Right forelimb (tissue), 1 donor: Measurements from ENCODE around the gene FCER2.

Experiments used
- DNase-seq: peaks from one replicate; pipeline ENCODE4 v3.0.0-alpha.2; 2018

The FCER2 gene

DNA sequence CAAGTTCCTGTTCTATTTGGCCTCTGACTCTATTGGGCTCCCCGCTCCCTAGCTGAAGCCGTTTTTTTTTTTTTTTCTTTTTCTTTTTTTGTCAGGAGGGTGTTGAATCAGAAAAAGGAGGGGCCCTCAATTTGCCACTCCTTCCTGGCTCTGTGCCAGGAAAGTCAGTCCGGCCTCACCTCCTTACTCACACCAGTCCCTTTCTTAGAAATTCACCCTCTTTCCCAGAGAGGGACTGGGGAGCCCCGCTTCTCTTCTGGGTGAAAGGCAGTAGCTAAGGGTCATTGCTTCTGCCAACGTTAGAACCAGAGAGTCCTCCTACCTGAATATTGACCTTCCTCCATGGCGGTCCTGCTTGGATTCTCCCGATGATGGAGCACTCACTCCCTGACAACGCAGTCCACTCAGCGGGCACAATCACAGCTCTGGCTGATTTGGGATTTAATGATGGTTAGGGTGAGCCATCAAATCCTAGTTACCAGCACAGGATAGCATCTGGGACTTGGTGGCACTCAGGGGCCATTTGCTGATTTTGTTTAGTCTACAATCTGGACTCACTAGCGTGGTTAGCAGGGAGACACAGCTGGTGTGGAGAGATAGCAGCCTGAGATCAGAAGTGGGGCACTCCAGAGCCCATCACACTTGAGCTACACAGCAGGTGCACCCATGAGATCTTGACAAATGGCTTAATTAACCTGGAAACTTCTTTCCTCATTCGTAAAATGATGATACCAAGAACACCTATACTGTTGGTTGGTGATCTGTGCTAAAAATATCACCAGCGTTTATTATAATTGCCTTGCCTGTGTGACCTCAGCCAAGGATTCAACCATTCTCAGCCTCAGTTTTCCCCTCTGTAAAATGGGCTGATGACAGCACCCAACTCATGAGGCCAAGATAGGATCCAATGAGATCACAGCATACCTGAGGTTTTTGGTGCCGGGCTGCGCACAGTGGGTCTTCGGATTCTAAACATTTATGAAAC is 2.2 kb downstream of the FCER2 start:
- DNase-seq = no peak

DNA sequence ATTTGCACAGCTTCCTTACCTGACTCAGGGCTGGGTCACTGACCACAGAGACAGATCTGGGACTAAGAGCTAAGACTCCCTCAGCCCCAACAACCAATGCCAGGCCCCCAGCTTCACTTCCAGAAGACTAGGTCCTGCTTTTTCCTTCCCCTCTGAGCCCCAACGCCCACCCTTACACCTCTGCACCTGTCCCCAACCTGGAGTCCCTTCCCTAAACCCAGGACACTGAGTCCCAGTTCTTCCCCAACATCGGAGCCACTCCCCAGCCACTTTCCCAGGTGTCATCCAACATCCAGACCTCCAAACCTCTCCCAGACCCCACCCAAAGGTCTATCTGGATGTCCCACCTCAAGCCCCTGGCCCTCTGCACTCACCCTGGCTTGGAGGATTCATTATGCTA is 2.9 kb downstream of the FCER2 start:
- no peak for DNase-seq

DNA sequence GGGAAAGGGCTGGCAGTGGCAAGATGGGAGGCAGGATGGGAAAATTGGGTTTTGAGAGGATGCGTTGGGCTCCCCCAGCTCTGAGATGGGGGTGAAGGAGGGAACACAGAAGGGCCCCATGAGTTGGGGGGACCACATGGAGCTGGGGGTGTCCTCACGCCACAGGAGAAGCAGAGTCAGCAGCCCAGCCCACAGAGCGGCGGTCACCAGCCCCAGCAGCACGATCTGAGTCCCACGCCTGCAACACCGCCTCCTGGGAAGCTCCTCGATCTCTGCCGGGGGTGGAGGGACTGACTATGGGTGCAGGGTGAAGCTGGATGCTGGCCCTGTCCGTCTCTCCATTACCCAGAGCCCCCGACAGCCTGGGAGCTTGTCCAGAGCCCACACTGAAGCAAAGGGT is 3.3 kb downstream of the FCER2 start:
- no peak for DNase-seq

- no peak for DNase-seq
Observed at GRCh38 chr19:7697721-7698287, 4.1 kb downstream of the FCER2 start.

- no peak for DNase-seq
Observed at GRCh38 chr19:7694499-7694898, 7.4 kb downstream of the FCER2 start.

DNA sequence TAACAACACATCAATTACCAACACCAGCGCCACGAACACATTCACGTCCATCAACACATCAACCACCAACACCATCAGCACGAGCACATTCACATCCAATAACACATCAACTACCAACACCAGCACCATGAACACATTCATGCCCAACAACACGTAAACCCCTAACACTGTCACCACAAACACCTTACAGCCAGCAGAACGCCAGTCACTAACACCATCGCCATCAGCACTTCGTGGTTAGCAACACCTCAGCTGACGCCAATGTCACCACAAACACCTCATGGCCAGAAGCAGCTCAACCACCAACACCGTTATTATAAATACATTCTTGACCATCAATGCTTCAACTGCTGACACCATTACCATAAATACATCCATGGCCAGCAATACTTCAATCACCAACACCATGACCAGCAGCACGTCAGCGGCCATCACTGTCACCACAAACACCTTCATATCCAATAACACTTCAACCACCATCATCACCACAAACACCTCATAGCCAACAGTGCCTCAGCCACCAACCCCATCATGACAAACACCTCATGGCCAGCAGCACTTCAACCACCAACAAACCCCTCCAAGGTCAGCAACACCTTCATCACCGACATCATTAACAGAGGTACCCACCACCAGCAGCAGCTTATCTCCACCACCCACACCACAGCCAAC is 9.4 kb downstream of the FCER2 start:
- no peak for DNase-seq

- DNase-seq = no peak
Observed at GRCh38 chr19:7691497-7691896, 10.4 kb downstream of the FCER2 start.

DNA sequence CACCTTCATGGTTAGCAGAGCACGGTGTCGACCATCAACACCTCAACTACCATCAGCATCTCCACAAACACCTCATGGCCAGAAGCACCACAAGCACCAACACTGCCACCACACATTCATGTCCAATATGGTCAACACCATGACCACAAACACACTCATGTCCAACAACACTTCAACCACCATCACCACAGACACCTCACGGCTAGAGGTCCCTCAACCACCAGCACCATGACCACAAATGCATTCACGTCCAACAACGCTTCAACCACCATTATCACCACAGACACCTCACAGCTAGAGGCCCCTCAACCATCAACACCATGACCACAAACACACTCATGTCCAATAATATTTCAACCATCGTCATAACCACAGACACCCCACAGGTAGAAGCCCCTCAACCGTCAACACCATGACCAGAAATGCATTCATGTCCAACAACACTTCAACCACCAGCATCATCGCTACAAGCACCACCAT is 11.1 kb downstream of the FCER2 start:
- DNase-seq = no peak

- no peak for DNase-seq
Observed at GRCh38 chr19:7689165-7689564, 12.8 kb downstream of the FCER2 start.

DNA sequence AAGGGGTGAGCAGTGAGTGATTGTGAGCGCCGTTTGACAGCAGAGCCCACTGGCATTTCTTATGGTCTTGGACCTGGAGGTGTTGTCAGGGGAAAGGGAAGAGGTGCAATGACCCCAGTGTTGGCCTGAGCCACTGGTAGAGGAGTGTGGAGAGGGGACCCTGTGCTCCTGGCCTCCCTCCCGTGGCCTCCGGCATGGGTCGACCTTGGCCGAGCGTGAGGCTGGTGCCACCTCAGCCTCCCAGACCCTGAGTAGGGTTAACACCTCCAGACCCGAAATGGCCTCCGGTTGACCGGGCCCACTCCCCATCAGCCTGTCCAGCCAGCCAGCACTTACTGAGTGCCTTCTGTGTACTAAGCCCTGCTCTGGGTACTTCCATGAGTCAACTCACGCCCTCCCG is 14.8 kb downstream of the FCER2 start:
- no peak for DNase-seq

GRCh38 chr19:7685546-7686445 is 16.1 kb downstream of the FCER2 start:
- no peak for DNase-seq

DNA sequence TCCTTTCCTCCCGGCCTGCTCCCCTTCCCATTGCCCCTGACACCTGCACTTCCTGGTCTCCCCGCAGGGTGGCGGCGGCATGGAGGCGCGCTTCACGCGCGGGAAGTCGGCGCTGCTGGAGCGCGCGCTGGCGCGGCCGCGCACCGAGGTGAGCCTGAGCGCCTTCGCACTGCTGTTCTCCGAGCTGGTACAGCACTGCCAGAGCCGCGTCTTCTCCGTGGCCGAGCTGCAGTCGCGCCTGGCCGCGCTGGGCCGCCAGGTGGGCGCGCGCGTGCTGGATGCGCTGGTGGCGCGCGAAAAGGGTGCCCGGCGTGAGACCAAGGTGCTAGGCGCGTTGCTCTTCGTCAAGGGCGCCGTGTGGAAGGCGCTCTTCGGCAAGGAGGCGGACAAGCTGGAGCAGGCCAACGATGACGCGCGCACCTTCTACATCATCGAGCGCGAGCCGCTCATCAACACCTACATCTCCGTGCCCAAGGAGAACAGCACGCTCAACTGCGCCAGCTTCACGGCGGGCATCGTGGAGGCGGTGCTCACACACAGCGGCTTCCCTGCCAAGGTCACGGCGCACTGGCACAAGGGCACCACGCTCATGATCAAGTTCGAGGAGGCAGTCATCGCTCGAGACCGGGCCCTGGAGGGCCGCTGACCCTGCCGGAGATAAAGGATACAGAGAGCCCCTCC is 19.6 kb downstream of the FCER2 start:
- DNase-seq = no peak

DNA sequence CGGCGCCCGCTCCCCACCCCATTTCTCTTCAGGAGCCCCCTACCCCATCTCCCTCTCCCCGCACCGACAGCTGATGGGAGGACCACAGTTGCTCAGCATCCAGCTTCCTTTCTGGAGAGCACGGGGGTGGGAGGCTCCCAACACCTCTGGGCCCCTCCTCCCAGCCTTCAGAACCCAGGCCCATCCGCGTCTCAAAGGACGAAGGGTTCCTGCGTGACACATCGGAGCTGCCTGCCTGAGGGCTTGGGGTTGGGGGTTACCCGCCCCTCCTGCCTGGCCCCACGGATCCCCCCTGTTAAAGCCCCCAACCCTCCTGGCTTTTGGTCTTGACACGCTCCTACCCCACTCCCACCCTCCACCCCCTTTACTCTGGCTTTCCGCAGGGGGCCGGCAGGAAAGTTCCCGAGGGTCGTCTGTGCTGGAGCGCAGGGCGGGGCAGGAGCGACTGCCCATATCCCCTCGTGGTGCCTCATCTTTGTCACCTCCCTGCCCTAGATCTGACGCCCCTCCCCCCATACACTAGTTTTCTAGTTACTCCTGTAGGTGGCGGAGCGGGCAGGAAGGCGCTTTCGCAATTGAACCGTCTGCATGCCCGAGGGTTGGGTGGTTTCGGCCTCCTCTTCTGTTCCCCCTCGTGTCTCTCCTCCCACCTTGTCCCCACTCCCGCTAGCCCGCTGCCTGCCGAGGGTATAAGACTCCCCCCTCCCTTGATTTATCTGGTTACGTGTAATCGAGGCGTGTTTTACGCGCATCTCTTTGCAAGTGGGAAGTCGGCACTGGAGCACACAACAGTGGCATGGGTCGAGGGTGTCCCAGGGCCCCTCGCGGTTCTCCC is 20.4 kb downstream of the FCER2 start:
- DNase-seq = peak; percentile 71

DNA sequence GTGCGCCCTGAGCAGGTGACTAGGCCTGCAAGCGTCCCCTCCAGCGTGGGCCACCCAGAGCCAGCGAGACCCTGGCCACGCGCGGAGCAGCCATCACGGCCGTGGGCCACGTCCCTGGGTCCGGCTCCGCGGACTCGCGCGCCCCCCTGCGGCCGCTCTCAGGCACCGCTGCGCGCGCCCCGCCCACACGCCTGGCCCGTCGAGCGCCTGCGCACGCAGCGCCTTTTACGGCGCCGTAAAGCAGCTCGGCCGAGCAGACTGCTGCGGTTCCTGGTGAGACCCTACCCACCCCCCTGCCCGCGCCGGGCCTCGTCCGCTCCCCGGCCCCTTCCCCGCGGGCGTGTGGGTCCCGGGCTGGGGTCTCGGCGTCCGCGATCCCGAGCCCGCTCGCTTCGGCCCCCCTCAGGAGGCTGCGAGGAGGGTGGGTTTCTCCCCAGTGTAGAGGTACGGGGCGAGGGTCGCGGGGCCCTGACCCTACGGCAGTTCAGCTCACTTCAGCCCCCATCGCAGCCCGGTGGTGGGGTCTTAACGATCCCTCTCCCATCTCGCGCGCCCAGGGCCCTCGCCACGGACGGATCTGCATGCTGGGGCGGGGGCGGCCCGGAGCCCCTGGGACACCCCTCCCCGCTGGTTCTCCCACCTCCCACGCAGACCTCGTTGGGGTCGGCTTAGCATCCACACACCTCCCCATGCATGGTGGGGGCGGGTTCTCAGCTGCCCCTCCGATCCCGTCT is 21.2 kb downstream of the FCER2 start, which contains the start of gene TRAPPC5:
Gene TRAPPC5 (plus strand): TSS at position 228 of the 734 bp plus-strand sequence. CDS start 1,421 bp downstream, outside the sequence.
- peak; percentile 90 for DNase-seq

DNA sequence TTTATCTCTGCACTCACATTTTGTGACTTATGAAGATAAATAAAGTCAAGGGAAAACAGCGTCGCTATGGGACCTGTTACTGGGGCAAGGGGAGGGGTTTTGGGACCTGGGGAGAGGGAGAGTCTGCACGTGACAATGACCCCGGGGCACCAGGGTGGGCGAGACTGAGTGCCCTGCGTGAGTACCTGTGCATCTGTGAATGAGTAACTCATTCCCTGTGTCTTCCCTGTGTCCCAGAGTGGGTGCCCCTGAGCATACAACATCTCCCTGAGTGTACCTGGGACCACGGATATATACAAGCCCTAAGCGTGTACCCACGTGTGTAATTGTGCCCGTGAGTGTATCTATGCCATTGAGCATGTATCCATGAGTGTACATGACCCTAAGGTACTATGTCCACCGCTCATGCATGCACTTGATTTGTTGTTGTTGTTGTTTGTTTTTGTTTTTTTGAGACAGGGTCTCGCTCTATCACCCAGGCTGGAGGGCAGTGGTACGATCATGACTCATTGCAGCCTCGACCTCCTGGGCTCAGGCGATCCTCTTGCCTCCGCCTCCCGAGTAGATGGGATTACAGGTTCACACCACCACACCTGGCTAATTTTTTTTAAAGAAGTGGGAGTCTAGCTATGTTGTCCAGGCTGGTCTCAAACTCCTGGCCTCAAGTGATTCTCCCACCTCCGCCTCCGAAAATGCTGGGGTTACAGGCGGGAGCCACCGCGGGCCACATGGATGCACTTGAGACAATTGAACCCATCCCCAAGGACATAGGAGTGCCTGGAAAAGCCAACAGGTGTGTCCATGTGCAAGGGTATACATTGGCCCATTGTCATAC is 21.9 kb downstream of the FCER2 start:
- DNase-seq = no peak

DNA sequence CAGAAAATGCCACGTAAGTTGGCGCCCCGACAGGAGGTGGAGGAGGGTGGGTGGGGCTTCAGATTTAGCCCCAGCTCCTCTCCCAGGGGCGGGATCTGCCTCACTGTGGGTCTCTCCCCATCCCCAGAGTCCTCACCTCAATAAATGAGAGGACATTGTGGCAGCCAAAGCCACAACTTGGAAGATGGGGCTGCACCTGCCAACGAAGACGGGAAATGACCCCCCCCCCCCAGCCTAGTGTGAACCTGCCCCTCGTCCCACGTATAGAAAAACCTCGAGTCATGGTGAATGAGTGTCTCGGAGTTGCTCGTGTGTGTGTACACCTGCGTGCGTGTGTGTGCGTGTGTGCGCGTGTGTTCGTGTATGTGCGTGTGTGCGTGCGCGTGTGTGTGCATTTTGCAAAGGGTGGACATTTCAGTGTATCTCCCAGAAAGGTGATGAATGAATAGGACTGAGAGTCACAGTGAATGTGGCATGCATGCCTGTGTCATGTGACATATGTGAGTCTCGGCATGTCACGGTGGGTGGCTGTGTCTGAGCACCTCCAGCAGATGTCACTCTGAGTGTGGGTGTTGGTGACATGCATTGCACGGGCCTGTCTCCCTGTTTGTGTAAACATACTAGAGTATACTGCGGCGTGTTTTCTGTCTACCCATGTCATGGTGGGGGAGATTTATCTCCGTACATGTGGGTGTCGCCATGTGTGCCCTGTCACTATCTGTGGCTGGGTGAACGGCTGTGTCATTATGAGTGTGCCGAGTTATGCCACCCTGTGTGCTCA is 22.8 kb downstream of the FCER2 start:
- DNase-seq = no peak

- no peak for DNase-seq
Observed at GRCh38 chr19:7677669-7678311, 24.1 kb downstream of the FCER2 start.

- DNase-seq = no peak
Observed at GRCh38 chr19:7676854-7677253, 25.1 kb downstream of the FCER2 start, which contains the start of gene MCEMP1. Gene MCEMP1 (plus strand): TSS chr19:7677090. CDS start chr19:7677121, 31 bp downstream.
